IMR-90 (cell line): ENCODE measurements around the gene ARHGDIA. TPM values are rescaled to one million over a fixed set of nuclear protein-coding genes. Genes with fewer than 3 reads are reported as not detected.

Source experiments
- ATAC-seq: fragments of 200-7000 bp; cut with Tn5 transposase; 2 replicates; pipeline ENCODE4 v1.9.1; 2020; ENCODE audit warnings: low read depth, mild to moderate bottlenecking, moderate library complexity
- BruUV-seq: library from RNA; stranded (reverse); fragments of 400-500 nt; replicated peaks from 2 replicates; lab custom pipeline; 2021; lab: Mats Ljungman, UMichigan
- CTCF ChIA-PET: fragments of 300-600 bp; formaldehyde crosslinking; extraction: SDS; loops from one replicate; lab custom pipeline; 2021; ENCODE audit warnings: antibody characterized with exemption; lab: Yijun Ruan, JAX
- POLR2A ChIA-PET: fragments of 300-600 bp; sonication (Branson Sonifier 250); formaldehyde crosslinking; loops from one replicate; lab custom pipeline; 2022; ENCODE audit warnings: antibody characterized with exemption; ENCODE audit not compliant: unreplicated experiment; lab: Charles Lee
- DNase-seq: peaks from one replicate; pipeline ENCODE4 v3.0.0; 2013
- H2AFZ ChIP-seq: replicated peaks from 2 replicates; pipeline ENCODE3; 2013; ENCODE audit warnings: low read length, mild to moderate bottlenecking; ENCODE audit not compliant: poor library complexity
- H2AK5ac ChIP-seq: 2 replicates; pipeline ENCODE4 v1.6.1; 2013; ENCODE audit warnings: low read depth, low read length, inconsistent platforms
- H2AK9ac ChIP-seq: replicated peaks from 2 replicates; pipeline ENCODE3; 2013; ENCODE audit warnings: mild to moderate bottlenecking, low read depth, low read length, moderate library complexity; ENCODE audit not compliant: poor library complexity
- H2BK120ac ChIP-seq: 2 replicates; pipeline ENCODE4 v1.6.1; 2013; ENCODE audit warnings: low read depth, low read length, inconsistent platforms
- H2BK15ac ChIP-seq: 3 replicates; pipeline ENCODE4 v1.6.1; 2013; ENCODE audit warnings: low read depth, low read length, inconsistent platforms
- H2BK20ac ChIP-seq: 2 replicates; pipeline ENCODE4 v1.6.1; 2013; ENCODE audit warnings: low read depth, mild to moderate bottlenecking, inconsistent platforms, low read length, moderate library complexity
- H2BK5ac ChIP-seq: 2 replicates; pipeline ENCODE4 v1.6.1; 2013; ENCODE audit warnings: mild to moderate bottlenecking, low read depth, low read length, inconsistent platforms; ENCODE audit not compliant: poor library complexity, severe bottlenecking
- H3K14ac ChIP-seq: replicated peaks from 2 replicates; pipeline ENCODE4 v1.6.1; 2013; ENCODE audit warnings: low read depth, low read length, inconsistent platforms
- H3K18ac ChIP-seq: 2 replicates; pipeline ENCODE4 v1.6.1; 2013; ENCODE audit warnings: low read depth, low read length, control low read depth
- H3K23ac ChIP-seq: 2 replicates; pipeline ENCODE4 v1.6.1; 2013; ENCODE audit warnings: low read depth, low read length, inconsistent platforms
- H3K27ac ChIP-seq: 2 replicates; pipeline ENCODE4 v1.5.1; 2013; ENCODE audit warnings: mild to moderate bottlenecking, control low read depth, low read length; ENCODE audit not compliant: insufficient read depth
- H3K27me3 ChIP-seq: 2 replicates; pipeline ENCODE4 v1.6.1; 2013; ENCODE audit warnings: low read length; ENCODE audit not compliant: control insufficient read depth, insufficient read depth
- H3K36me3 ChIP-seq: 2 replicates; pipeline ENCODE4 v1.6.1; 2013; ENCODE audit warnings: low read length, mixed read lengths; ENCODE audit not compliant: control insufficient read depth, insufficient read depth
- H3K4ac ChIP-seq: 2 replicates; pipeline ENCODE4 v1.6.1; 2013; ENCODE audit warnings: low read depth, low read length, inconsistent platforms
- H3K4me1 ChIP-seq: 2 replicates; pipeline ENCODE4 v1.6.1; 2013; ENCODE audit warnings: low read length, mixed read lengths; ENCODE audit not compliant: control insufficient read depth, insufficient read depth
- H3K4me2 ChIP-seq: 2 replicates; pipeline ENCODE4 v1.6.1; 2013; ENCODE audit warnings: low read depth, mild to moderate bottlenecking, control low read depth, low read length, moderate library complexity
- H3K4me3 ChIP-seq: 2 replicates; pipeline ENCODE4 v1.5.1; 2013; ENCODE audit warnings: low read depth, mild to moderate bottlenecking, control low read depth, low read length, moderate library complexity; ENCODE audit not compliant: insufficient read depth
- H3K56ac ChIP-seq: 2 replicates; pipeline ENCODE4 v1.6.1; 2013; ENCODE audit warnings: low read length, inconsistent platforms; ENCODE audit not compliant: insufficient read depth; ENCODE audit errors: extremely low read depth
- H3K79me1 ChIP-seq, 2 experiments: 2 replicates each; pipeline ENCODE4 v1.6.1; 2013; ENCODE audit warnings: low read length in 2 of 2, inconsistent platforms in 1 of 2, low read depth in 1 of 2
- H3K9ac ChIP-seq: 2 replicates; pipeline ENCODE4 v1.6.1; 2013; ENCODE audit warnings: low read depth, low read length, control low read depth
- H3K9me1 ChIP-seq: 2 replicates; pipeline ENCODE4 v1.6.1; 2013; ENCODE audit warnings: low read length, inconsistent platforms; ENCODE audit not compliant: insufficient read depth
- H3K9me3 ChIP-seq: 2 replicates; pipeline ENCODE4 v1.6.1; 2013; ENCODE audit warnings: low read length; ENCODE audit not compliant: control insufficient read depth, insufficient read depth
- H4K20me1 ChIP-seq: 2 replicates; pipeline ENCODE4 v1.6.1; 2013; ENCODE audit warnings: low read length, inconsistent platforms; ENCODE audit not compliant: insufficient read depth
- H4K5ac ChIP-seq: 2 replicates; pipeline ENCODE4 v1.6.1; 2013; ENCODE audit warnings: mild to moderate bottlenecking, low read depth, low read length, control low read depth
- H4K8ac ChIP-seq, 2 experiments: 2 replicates each; pipeline ENCODE4 v1.6.1; 2013; ENCODE audit warnings: low read depth in 2 of 2, low read length in 2 of 2, control low read depth in 1 of 2, inconsistent platforms in 1 of 2
- H4K91ac ChIP-seq: 2 replicates; pipeline ENCODE4 v1.6.1; 2013; ENCODE audit warnings: low read depth, low read length, inconsistent platforms; ENCODE audit not compliant: insufficient read depth
- BHLHE40 ChIP-seq: fragments of 150-350 bp; IDR thresholded peaks from 2 replicates; pipeline ENCODE4 v1.6.1; 2016; ENCODE audit warnings: mild to moderate bottlenecking, low read depth, low read length
- CEBPB ChIP-seq: IDR thresholded peaks from 2 replicates; pipeline ENCODE4 v1.6.1; 2012; ENCODE audit warnings: low read depth, low read length, improper control_type of control experiment
- CHD1 ChIP-seq: IDR thresholded peaks from 2 replicates; pipeline ENCODE4 v1.6.1; 2012; ENCODE audit warnings: low read depth, low read length, improper control_type of control experiment
- CTCF ChIP-seq: conservative IDR thresholded peaks from 2 replicates; pipeline ENCODE4 v1.5.1; 2012; ENCODE audit warnings: mild to moderate bottlenecking, low read depth, low read length, improper control_type of control experiment
- FOS ChIP-seq: fragments of 150-350 bp; IDR thresholded peaks from 2 replicates; pipeline ENCODE4 v1.6.1; 2016; ENCODE audit warnings: low read depth, low read length
- MAZ ChIP-seq: IDR thresholded peaks from 2 replicates; pipeline ENCODE4 v1.6.1; 2012; ENCODE audit warnings: low read depth, mild to moderate bottlenecking, low read length, improper control_type of control experiment, moderate library complexity, borderline replicate concordance
- MXI1 ChIP-seq: IDR thresholded peaks from 2 replicates; pipeline ENCODE4 v1.6.1; 2012; ENCODE audit warnings: low read depth, mild to moderate bottlenecking, low read length, moderate library complexity, borderline replicate concordance
- NFE2L2 ChIP-seq: fragments of 150-350 bp; IDR thresholded peaks from 2 replicates; pipeline ENCODE4 v1.6.1; 2016; ENCODE audit warnings: low read depth, mild to moderate bottlenecking, low read length
- POLR2A ChIP-seq: IDR thresholded peaks from 2 replicates; pipeline ENCODE4 v1.6.1; 2012; ENCODE audit warnings: mild to moderate bottlenecking, low read depth, low read length
- RAD21 ChIP-seq: IDR thresholded peaks from 2 replicates; pipeline ENCODE4 v1.6.1; 2012; ENCODE audit warnings: low read length, improper control_type of control experiment
- RCOR1 ChIP-seq: IDR thresholded peaks from 2 replicates; pipeline ENCODE4 v1.6.1; 2012; ENCODE audit warnings: mild to moderate bottlenecking, low read length, improper control_type of control experiment; ENCODE audit not compliant: insufficient replicate concordance
- RFX5 ChIP-seq: IDR thresholded peaks from 2 replicates; pipeline ENCODE4 v1.8.0; 2012; ENCODE audit warnings: low read depth, mild to moderate bottlenecking, low read length, moderate library complexity
- SMC3 ChIP-seq: fragments of 150-350 bp; IDR thresholded peaks from 2 replicates; pipeline ENCODE4 v1.6.1; 2016; ENCODE audit warnings: low read depth, mild to moderate bottlenecking, antibody characterized with exemption, low read length, moderate library complexity
- WGBS, 2 experiments: methylation state at CpG; one replicate each; pipeline versions ENCODE4 v1.1.5 to v1.1.7; 2013; ENCODE audit warnings: missing lambda C conversion rate in 2 of 2; ENCODE audit not compliant: insufficient read length in 1 of 2; ENCODE audit errors: extremely low coverage in 2 of 2; 5-methylcytosine and 5-hydroxymethylcytosine counted together
- dilution Hi-C: fragments of 300-500 bp; cut with HindIII; formaldehyde crosslinking; loops from one replicate; pipeline ENCODE4 v1.14.3; 2018; ENCODE audit warnings: low sequenced_read_pairs; ENCODE audit not compliant: unreplicated experiment
- in situ Hi-C: fragments of 300-500 bp; cut with MboI; formaldehyde crosslinking; loops from 3 replicates; pipeline ENCODE4 v1.14.3; 2019; ENCODE audit warnings: low sequenced_read_pairs, inconsistent platforms, mixed read lengths
- intact Hi-C: fragments of 100-400 bp; cut with micrococcal nuclease; formaldehyde crosslinking; loops from 2 replicates; pipeline ENCODE4 v1.10.0; 2022
- polyA plus RNA-seq, 3 experiments: library from polyadenylated mRNA; depleted of rRNA; stranded (reverse); fragments of >200 nt; gene quantifications; 2 replicates each; pipeline ENCODE4 v1.2.3, GENCODE V29; 2012; ENCODE audit warnings: low replicate concordance in 1 of 3
- total RNA-seq: library from RNA; depleted of rRNA; stranded (reverse); fragments of >200 nt; gene quantifications from 2 replicates; pipeline ENCODE4 v1.2.3, GENCODE V29; 2012

Gene ARHGDIA
- total and polyA plus RNA-seq, 2 of the 4 experiments (the other 2 are of a cell fraction): 62.7 to 362 TPM

- Histone ChIP-seq H3K18ac (no peak overlapping the region), H3K36me3 (peaks cover 59% of the 10 kb centered on the region), H3K4me3 (no peak overlapping the region), H2BK20ac (no peak overlapping the region), H3K9me1 (no peaks in the 10 kb centered on the region), H2AFZ (no peak overlapping the region), H2AK5ac (no peak overlapping the region), H3K4me1 (0 out of 2 replicates have a peak, but pooled peaks cover 3% of the 10 kb centered on the region), H3K4ac (no peak overlapping the region), H4K20me1 (peaks cover 20% of the 10 kb centered on the region), H3K27me3 (no peaks in the 10 kb centered on the region), H2BK5ac (no peak overlapping the region), H3K79me1 (peaks cover 46 to 68% of the 10 kb centered on the region in 2 experiments), H4K5ac (no peak overlapping the region), H3K14ac (no peak overlapping the region), H3K9ac (no peak overlapping the region), H2BK120ac (no peak overlapping the region), H2AK9ac (no peak overlapping the region), H3K9me3 (no peaks in the 10 kb centered on the region), H4K8ac (no peak overlapping the region), H4K91ac (no peak overlapping the region), H3K23ac (no peak overlapping the region), H3K4me2 (no peak overlapping the region), H2BK15ac (no peak overlapping the region), H3K27ac (no peak overlapping the region), H3K56ac (no peak overlapping the region)
- ATAC-seq (no peak), DNase-seq (no peak)
- intact Hi-C loops (no loop called here), dilution Hi-C loops (no loop called here), in situ Hi-C loops (no loop called here)
- no TSS peak for BruUV-seq
- ChIA-PET POLR2A (no interaction called here), CTCF (no interaction called here)
- TF ChIP-seq NFE2L2 (no peak), BHLHE40 (no peak), RFX5 (no peak), RCOR1 (no peak), RAD21 (no peak), FOS (no peak), SMC3 (no peak), CHD1 (no peak), MXI1 (no peak), MAZ (no peak), CTCF (no peak), POLR2A (no peak), CEBPB (no peak)
- 93% methylated on average over 10 of the region's 10 CpGs; no CpG with 5 or more reads in 1 of the 2 experiments for WGBS, 2 experiments
Observed at GRCh38 chr17:81885454-81885853, 14.3 kb upstream of the ARHGDIA start.
